HEK293 (cell line): ENCODE measurements around the gene ADRB2.
"Not testable (repeated sequence)": the region's sequence is repeated elsewhere in the genome, so short reads cannot be mapped to it uniquely, and the experiment has no call there.

Source experiments
- CTCF ChIA-PET: fragments of 350-600 bp; formaldehyde crosslinking; extraction: SDS; loops from one replicate; lab custom pipeline; 2021; ENCODE audit warnings: antibody characterized with exemption; lab: Yijun Ruan, JAX
- POLR2A ChIA-PET: fragments of 300-600 bp; formaldehyde crosslinking; extraction: SDS; loops from one replicate; lab custom pipeline; 2020; ENCODE audit warnings: antibody characterized with exemption, inconsistent platforms; lab: Yijun Ruan, JAX
- H3K27ac ChIP-seq: fragments of 200-500 bp; sonication (Bioruptor generic); 2 replicates; pipeline ENCODE4 v1.5.1; 2014; ENCODE audit warnings: low read depth, low read length, control low read depth, inconsistent platforms; ENCODE audit errors: extremely low read depth
- H3K36me3 ChIP-seq, 2 experiments: fragments of 200-500 bp in 1 of 2; sonication (Bioruptor generic) in 1 of 2; 1 replicate in 1 of 2; 2 replicates in 1 of 2; pipeline ENCODE4 v1.5.1; 2014 to 2017; ENCODE audit warnings: inconsistent platforms in 2 of 2, low read length in 2 of 2; ENCODE audit not compliant: control insufficient read depth in 2 of 2, insufficient read depth in 1 of 2
- H3K4me1 ChIP-seq: fragments of 200-500 bp; sonication (Bioruptor generic); 2 replicates; pipeline ENCODE4 v1.5.1; 2014; ENCODE audit warnings: mild to moderate bottlenecking, low read length, inconsistent platforms; ENCODE audit not compliant: control insufficient read depth, insufficient read depth
- H3K4me3 ChIP-seq: 2 replicates; pipeline ENCODE4 v1.5.1; 2011; ENCODE audit warnings: low read depth, mild to moderate bottlenecking, control low read depth, low read length, moderate library complexity
- H3K9me3 ChIP-seq: fragments of 200-500 bp; sonication (Bioruptor generic); 2 replicates; pipeline ENCODE4 v1.5.1; 2014; ENCODE audit warnings: low read depth, low read length, inconsistent platforms; ENCODE audit not compliant: control insufficient read depth, insufficient read depth
- BCL11B ChIP-seq: fragments of 450-650 bp; formaldehyde crosslinking; IDR thresholded peaks from 2 replicates; pipeline ENCODE4 v1.5.1; 2016; ENCODE audit warnings: low read depth, missing biosample characterization, missing genetic modification characterization
- HIC1 ChIP-seq: fragments of 450-650 bp; formaldehyde crosslinking; IDR thresholded peaks from 2 replicates; pipeline ENCODE4 v1.5.1; 2016; ENCODE audit warnings: missing biosample characterization, missing genetic modification characterization
- IKZF3 ChIP-seq: fragments of 450-650 bp; IDR thresholded peaks from 2 replicates; pipeline ENCODE4 v1.5.0; 2018; ENCODE audit warnings: missing biosample characterization, mild to moderate bottlenecking, missing genetic modification characterization, moderate library complexity
- INSM2 ChIP-seq: fragments of 450-650 bp; formaldehyde crosslinking; IDR thresholded peaks from 2 replicates; pipeline ENCODE4 v1.5.1; 2016; ENCODE audit warnings: missing biosample characterization, missing genetic modification characterization
- KLF1 ChIP-seq: fragments of 450-650 bp; formaldehyde crosslinking; IDR thresholded peaks from 2 replicates; pipeline ENCODE4 v1.5.1; 2016; ENCODE audit warnings: missing biosample characterization, missing genetic modification characterization
- ZBTB10 ChIP-seq: fragments of 450-650 bp; formaldehyde crosslinking; IDR thresholded peaks from 2 replicates; pipeline ENCODE4 v1.5.1; 2016; ENCODE audit warnings: missing biosample characterization, missing genetic modification characterization
- ZBTB11 ChIP-seq: fragments of 450-650 bp; formaldehyde crosslinking; conservative IDR thresholded peaks from 2 replicates; pipeline ENCODE4 v1.5.1; 2016; ENCODE audit warnings: low read depth, missing biosample characterization, missing genetic modification characterization
- ZBTB26 ChIP-seq: fragments of 450-650 bp; formaldehyde crosslinking; optimal IDR thresholded peaks from 2 replicates; pipeline ENCODE3; 2016; ENCODE audit warnings: missing biosample characterization, mild to moderate bottlenecking, missing genetic modification characterization
- ZNF132 ChIP-seq: fragments of 450-650 bp; formaldehyde crosslinking; IDR thresholded peaks from 2 replicates; pipeline ENCODE4 v1.5.1; 2017; ENCODE audit warnings: missing biosample characterization, missing genetic modification characterization, borderline replicate concordance
- ZNF366 ChIP-seq: fragments of 450-650 bp; formaldehyde crosslinking; conservative IDR thresholded peaks from 2 replicates; pipeline ENCODE4 v1.5.1; 2016; ENCODE audit warnings: missing biosample characterization, missing genetic modification characterization
- ZNF510 ChIP-seq: fragments of 450-650 bp; formaldehyde crosslinking; IDR thresholded peaks from 2 replicates; pipeline ENCODE4 v1.5.1; 2018; ENCODE audit warnings: mild to moderate bottlenecking, missing genetic modification characterization, missing biosample characterization; ENCODE audit not compliant: insufficient replicate concordance
- ZNF513 ChIP-seq: fragments of 450-650 bp; IDR thresholded peaks from 2 replicates; pipeline ENCODE4 v1.5.1; 2018; ENCODE audit warnings: missing biosample characterization, missing genetic modification characterization
- ZNF571 ChIP-seq: fragments of 450-650 bp; formaldehyde crosslinking; IDR thresholded peaks from 2 replicates; pipeline ENCODE4 v1.5.0; 2017; ENCODE audit warnings: missing biosample characterization, missing genetic modification characterization
- ZNF580 ChIP-seq: fragments of 450-650 bp; formaldehyde crosslinking; IDR thresholded peaks from 2 replicates; pipeline ENCODE4 v1.5.1; 2016; ENCODE audit warnings: missing biosample characterization, missing genetic modification characterization
- ZNF654 ChIP-seq: fragments of 450-650 bp; formaldehyde crosslinking; IDR thresholded peaks from 2 replicates; pipeline ENCODE4 v1.5.1; 2016; ENCODE audit warnings: low read depth, missing biosample characterization, missing genetic modification characterization
- ZNF776 ChIP-seq: fragments of 450-650 bp; formaldehyde crosslinking; IDR thresholded peaks from 2 replicates; pipeline ENCODE4 v1.5.0; 2017; ENCODE audit warnings: missing biosample characterization, missing genetic modification characterization, borderline replicate concordance

The ADRB2 gene

GRCh38 chr5:148801682-148802276 is 24.6 kb upstream of the ADRB2 start:
- no peaks in the 10 kb centered on the region for H3K36me3 ChIP-seq
- TF ChIP-seq HIC1 (tag by site-specific recombination) (no peak), ZBTB10 (tag by site-specific recombination) (no peak), ZNF580 (tag by site-specific recombination) (no peak), IKZF3 (tag by site-specific recombination) (no peak), BCL11B (tag by site-specific recombination) (no peak), KLF1 (tag by site-specific recombination) (no peak), INSM2 (tag by site-specific recombination) (no peak), ZNF776 (no peak), ZNF366 (tag by site-specific recombination) (no peak), ZNF654 (tag by site-specific recombination) (no peak)
- no peak overlapping the region for H3K4me3 ChIP-seq
- no peaks in the 10 kb centered on the region for H3K9me3 ChIP-seq
- CTCF ChIA-PET, result interaction anchor here (0.6 kb wide), 1 partner anchor 102 kb away, joined by 5 read pairs; no protein-coding TSS in a partner anchor
- H3K27ac ChIP-seq, result no peak overlapping the region
- POLR2A ChIA-PET, result interaction anchor here (0.6 kb wide), 1 partner anchor 997 kb away, joined by 3 read pairs; no protein-coding TSS in a partner anchor
- H3K4me1 ChIP-seq, result peaks cover 7% of the 10 kb centered on the region

GRCh38 chr5:148803451-148803850 is 23.0 kb upstream of the ADRB2 start:
- ChIA-PET CTCF (interaction anchor here (0.6 to 2.8 kb wide), 3 partner anchors 14 to 239 kb away, joined by 3 to 11 read pairs (median 4); no protein-coding TSS in a partner anchor), POLR2A (interaction anchor here (0.8 kb wide), 1 partner anchor 163 kb away, joined by 6 read pairs; no protein-coding TSS in a partner anchor)
- H3K9me3 ChIP-seq, H3K36me3 ChIP-seq, H3K27ac ChIP-seq, H3K4me3 ChIP-seq: not testable (repeated sequence)
- H3K4me1 ChIP-seq, result peaks cover 13% of the 10 kb centered on the region

GRCh38 chr5:148804393-148804792 is 22.0 kb upstream of the ADRB2 start:
- no peak overlapping the region for H3K4me3 ChIP-seq
- no peaks in the 10 kb centered on the region for H3K36me3 ChIP-seq
- peaks cover 22% of the 10 kb centered on the region for H3K4me1 ChIP-seq
- no peaks in the 10 kb centered on the region for H3K9me3 ChIP-seq
- POLR2A ChIA-PET, result no interaction called here
- CTCF ChIA-PET, result interaction anchor here (0.6 to 2.8 kb wide), 3 partner anchors 15 to 315 kb away, joined by 5 to 11 read pairs (median 9); no protein-coding TSS in a partner anchor
- no peak overlapping the region for H3K27ac ChIP-seq
- TF ChIP-seq ZBTB26 (tag by site-specific recombination) (no peak), ZNF510 (tag by site-specific recombination) (no peak), ZNF571 (tag by site-specific recombination) (no peak), ZNF132 (tag by site-specific recombination) (no peak), ZNF513 (tag by site-specific recombination) (no peak), ZBTB11 (tag by site-specific recombination) (no peak)
